ENCODE results near the gene CCDC73. TPM values are rescaled to one million over a fixed set of nuclear protein-coding genes. Genes with fewer than 3 reads are reported as not detected.
"Not testable (repeated sequence)": the region's sequence is repeated elsewhere in the genome, so short reads cannot be mapped to it uniquely, and the experiment has no call there.

The CCDC73 gene
- total and polyA plus RNA-seq, 2 donors (not counting 1 experiment from before 2014, with no cell fraction given) = 0.05 TPM; not detected in 1

GRCh38 chr11:32610797-32611352 is 183.6 kb downstream of the CCDC73 start:
- Histone ChIP-seq H3K4me3 (ENCODE audit: control extremely low read depth in 1 of 5, extremely low read depth in 1 of 5, insufficient read depth in 1 of 5, low read depth in 2 of 5, low read length in 4 of 5) (no peak overlapping the region), H3K27ac (ENCODE audit: low read length in 2 of 2) (no peak overlapping the region), H3K4me2 (replicated peaks; ENCODE audit: low read depth, low read length, poor library complexity, severe bottlenecking) (no peak overlapping the region), H3K27me3 (replicated peaks in 1 of 4; ENCODE audit: control extremely low read depth in 1 of 4, control insufficient read depth in 3 of 4, insufficient read depth in 4 of 4, low read length in 3 of 4) (no peaks in the 10 kb centered on the region), H3K79me2 (ENCODE audit: control insufficient read depth, insufficient read depth, low read length) (no peaks in the 10 kb centered on the region), H3K36me3 (replicated peaks in 1 of 2; ENCODE audit: control extremely low read depth in 1 of 2, control insufficient read depth in 1 of 2, extremely low read depth in 1 of 2, insufficient read depth in 2 of 2, low read length in 1 of 2) (no peaks in the 10 kb centered on the region), H4K20me1 (ENCODE audit: control insufficient read depth, insufficient read depth, low read length, poor library complexity, severe bottlenecking) (no peaks in the 10 kb centered on the region), H3K9me3 (ENCODE audit: control extremely low read depth in 1 of 3, control insufficient read depth in 2 of 3, insufficient read depth in 1 of 3, low read length in 2 of 3) (peaks cover 0 to 8% (median 0%) of the 10 kb centered on the region in 3 donors), H3K9ac (ENCODE audit: low read length) (no peak overlapping the region), H3K4me1 (ENCODE audit: control insufficient read depth in 2 of 2, insufficient read depth in 2 of 2, low read length in 2 of 2) (no peaks in the 10 kb centered on the region), H2AFZ (ENCODE audit: insufficient read depth, low read depth, low read length, poor library complexity, severe bottlenecking) (no peak overlapping the region)
- DNase-seq = no peak
- H3K4me3 Mint-ChIP-seq = no peak overlapping the region
- peaks cover 6% of the 10 kb centered on the region for H3K9me3 Mint-ChIP-seq (ENCODE audit: insufficient read depth)
- WGBS (ENCODE audit: insufficient coverage) = no CpG with 5 or more reads among the region's 3 CpGs
- H3K4me1 Mint-ChIP-seq = no peaks in the 10 kb centered on the region
- H3K27ac Mint-ChIP-seq = no peak overlapping the region
- intact Hi-C loops (cut with micrococcal nuclease) = no loop called here
- TF ChIP-seq EZH2 (IDR thresholded peaks at IDR 0.05; ENCODE audit: borderline replicate concordance, insufficient read depth, low read depth, low read length, poor library complexity, severe bottlenecking) (no peak), CTCF (IDR thresholded peaks at IDR 0.05) (no peak)
- H3K27me3 Mint-ChIP-seq = no peaks in the 10 kb centered on the region
- ChIA-PET CTCF (no interaction called here), POLR2A (no interaction called here)
- ATAC-seq (ENCODE audit: low read depth) = no peak

GRCh38 chr11:32608826-32609225 is 185.6 kb downstream of the CCDC73 start:
- H3K79me2 ChIP-seq (ENCODE audit: control insufficient read depth, insufficient read depth, low read length); H3K4me1 Mint-ChIP-seq; H3K9me3 ChIP-seq (ENCODE audit: control extremely low read depth in 1 of 3, control insufficient read depth in 2 of 3, insufficient read depth in 1 of 3, low read length in 2 of 3); H3K4me3 Mint-ChIP-seq; POLR2A ChIA-PET; ATAC-seq (ENCODE audit: low read depth); CTCF ChIA-PET; H3K27me3 Mint-ChIP-seq; H3K27ac ChIP-seq (ENCODE audit: low read length in 2 of 2); H4K20me1 ChIP-seq (ENCODE audit: control insufficient read depth, insufficient read depth, low read length, poor library complexity, severe bottlenecking); H2AFZ ChIP-seq (ENCODE audit: insufficient read depth, low read depth, low read length, poor library complexity, severe bottlenecking); H3K27me3 ChIP-seq (replicated peaks in 1 of 4; ENCODE audit: control extremely low read depth in 1 of 4, control insufficient read depth in 3 of 4, insufficient read depth in 4 of 4, low read length in 3 of 4); H3K4me3 ChIP-seq (ENCODE audit: control extremely low read depth in 1 of 5, extremely low read depth in 1 of 5, insufficient read depth in 1 of 5, low read depth in 2 of 5, low read length in 4 of 5); H3K4me2 ChIP-seq (replicated peaks; ENCODE audit: low read depth, low read length, poor library complexity, severe bottlenecking); H3K9ac ChIP-seq (ENCODE audit: low read length); H3K9me3 Mint-ChIP-seq (ENCODE audit: insufficient read depth); H3K36me3 ChIP-seq (replicated peaks in 1 of 2; ENCODE audit: control extremely low read depth in 1 of 2, control insufficient read depth in 1 of 2, extremely low read depth in 1 of 2, insufficient read depth in 2 of 2, low read length in 1 of 2); DNase-seq; H3K27ac Mint-ChIP-seq; H3K4me1 ChIP-seq (ENCODE audit: control insufficient read depth in 2 of 2, insufficient read depth in 2 of 2, low read length in 2 of 2); intact Hi-C loops (cut with micrococcal nuclease): not testable (repeated sequence)
- WGBS (ENCODE audit: insufficient coverage) = 100% methylated on average over 1 of the region's 4 CpGs

All from B cell (primary cell).